ENCODE measurements around the gene PCK1.

The PCK1 gene

DNA sequence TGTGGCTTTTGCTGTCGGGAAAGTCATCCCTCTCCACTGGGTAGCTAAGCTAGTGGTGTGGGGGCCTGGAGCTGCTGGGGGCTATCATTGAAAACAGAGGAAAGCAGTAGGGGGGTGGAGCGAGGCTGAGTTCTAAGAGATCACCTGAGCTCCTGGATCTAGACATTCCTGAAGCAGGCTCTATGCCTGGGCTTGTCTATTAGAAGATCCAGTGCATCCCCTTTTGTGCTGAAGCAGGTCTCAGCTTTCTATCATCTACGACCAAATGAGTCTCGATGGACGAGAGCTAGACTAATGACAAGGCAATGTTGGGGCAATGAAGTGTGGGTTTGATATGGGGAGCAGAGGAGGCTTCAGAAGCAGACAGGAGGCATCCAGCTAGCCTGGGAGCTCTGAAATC lies 40.8 kb downstream of the PCK1 start:
- DNase-seq (ENCODE audit: low read depth in 2 of 2), result no peak

GRCh38 chr20:57603120-57603519 lies 42.2 kb downstream of the PCK1 start:
- no peak for DNase-seq (ENCODE audit: low read depth in 2 of 2)

DNA sequence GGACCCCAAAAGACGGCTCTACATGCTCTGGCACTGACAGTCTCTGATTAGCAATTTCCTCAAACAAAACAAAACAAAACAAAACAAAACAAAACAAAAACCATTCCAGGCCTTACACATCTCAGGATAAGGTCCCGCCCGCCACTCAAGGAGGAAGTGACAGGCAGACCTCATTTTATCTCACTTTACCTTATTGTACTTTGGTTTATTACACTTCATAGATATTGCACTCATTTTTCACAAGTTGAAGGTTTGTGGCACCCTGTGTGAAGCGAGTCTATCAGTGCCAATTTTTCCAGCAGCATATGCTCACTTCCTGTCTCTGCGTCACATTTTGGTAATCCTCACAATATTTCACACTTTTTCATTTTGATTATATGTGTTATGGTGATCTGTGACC lies 44.1 kb downstream of the PCK1 start:
- no peak for DNase-seq (ENCODE audit: low read depth in 2 of 2)

GRCh38 chr20:57605878-57606277 lies 45.0 kb downstream of the PCK1 start:
- DNase-seq (ENCODE audit: low read depth in 2 of 2), result no peak

- no peak for DNase-seq (ENCODE audit: low read depth in 2 of 2)
These were observed 47.6 kb downstream of the PCK1 start for GRCh38 chr20:57608516-57608915.

DNA sequence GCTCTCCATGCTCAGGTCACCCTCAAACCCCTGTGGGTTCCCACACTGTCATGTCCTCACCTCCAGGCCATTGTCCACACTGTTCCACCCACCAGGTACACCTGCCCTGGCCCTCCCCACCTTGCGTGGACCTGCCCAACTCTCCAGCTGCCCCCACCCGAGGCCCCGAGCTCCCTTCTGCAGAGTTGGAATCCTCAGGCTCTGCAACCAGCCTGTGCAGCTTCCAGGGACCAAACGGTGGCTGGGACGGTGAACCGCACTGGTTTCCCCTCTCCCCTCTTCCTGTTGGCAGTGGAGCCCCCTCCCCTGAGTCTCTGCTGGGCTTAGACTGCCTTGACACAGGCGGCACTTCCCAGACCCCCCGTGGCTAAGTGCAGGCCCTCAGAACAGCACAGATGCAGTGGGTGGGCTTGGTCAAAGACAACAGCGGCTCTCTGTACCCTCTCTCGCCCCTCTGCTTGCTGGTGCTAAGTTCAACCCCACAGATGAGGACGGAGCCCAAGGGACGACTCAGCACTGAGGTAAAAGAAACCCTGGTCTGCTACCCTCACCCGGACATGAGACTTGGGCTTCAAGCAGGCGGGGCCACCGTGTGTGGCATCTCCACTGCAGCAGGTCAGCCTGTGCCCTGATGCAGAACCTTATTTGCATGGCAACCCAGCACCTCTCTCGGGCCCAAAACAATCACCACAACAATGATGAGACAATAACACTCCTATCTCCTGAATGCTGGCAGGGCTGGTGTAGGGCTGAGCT lies 48.4 kb downstream of the PCK1 start:
- DNase-seq (ENCODE audit: low read depth in 2 of 2), result no peak

DNA sequence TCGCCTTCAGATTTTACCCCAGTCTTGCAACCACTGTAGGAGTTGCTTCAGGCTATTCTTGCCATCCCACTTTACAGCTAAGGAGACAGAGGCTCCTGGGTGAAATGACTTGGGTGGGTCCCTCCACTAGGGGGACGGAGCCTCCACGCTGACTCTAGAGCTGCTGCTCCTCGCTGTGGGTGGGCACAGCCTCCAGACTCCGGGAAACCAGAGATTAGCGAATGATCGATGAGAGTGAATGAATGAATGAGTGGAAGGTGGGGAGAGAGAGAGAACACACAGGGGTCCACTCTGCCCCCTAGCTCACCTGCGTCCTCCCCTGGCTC lies 48.9 kb downstream of the PCK1 start:
- DNase-seq (ENCODE audit: low read depth in 2 of 2), result no peak

DNA sequence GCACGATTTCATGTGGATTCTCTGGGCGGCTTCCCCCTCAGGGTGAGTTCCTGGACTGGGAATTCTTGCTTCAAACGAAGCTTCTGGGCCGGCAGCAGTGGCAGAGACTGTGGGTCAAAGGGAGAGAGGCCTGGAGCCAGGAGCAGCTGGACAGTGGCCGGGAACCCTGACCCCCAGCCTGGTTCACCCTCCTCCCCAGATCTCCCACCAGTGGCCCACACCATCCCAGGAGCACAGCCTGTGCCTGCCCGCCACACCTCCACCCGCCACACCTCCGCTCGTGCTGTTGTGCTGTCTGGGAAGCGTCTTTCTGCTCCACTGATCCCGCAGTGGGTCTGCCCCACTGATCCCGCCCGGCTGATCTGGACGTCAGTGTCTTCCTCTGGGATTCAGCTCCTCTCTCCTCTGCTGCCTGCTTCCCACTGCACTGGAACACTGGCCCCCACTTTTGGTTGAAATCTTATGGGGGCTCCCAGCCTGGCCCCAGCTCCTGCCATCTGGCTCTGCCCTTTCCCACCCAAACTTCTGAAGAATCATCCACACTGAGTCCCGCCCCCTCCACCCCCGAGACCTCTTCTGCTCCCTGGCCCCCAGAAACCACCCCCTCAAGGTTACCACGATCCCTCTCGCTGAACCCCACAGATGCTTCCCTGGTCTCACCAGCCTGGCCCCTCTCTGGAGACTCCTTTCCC lies 49.5 kb downstream of the PCK1 start:
- no peak for DNase-seq (ENCODE audit: low read depth in 2 of 2)

- no peak for DNase-seq (ENCODE audit: low read depth in 2 of 2)
These were observed 50.8 kb downstream of the PCK1 start for GRCh38 chr20:57611586-57612311.

DNA sequence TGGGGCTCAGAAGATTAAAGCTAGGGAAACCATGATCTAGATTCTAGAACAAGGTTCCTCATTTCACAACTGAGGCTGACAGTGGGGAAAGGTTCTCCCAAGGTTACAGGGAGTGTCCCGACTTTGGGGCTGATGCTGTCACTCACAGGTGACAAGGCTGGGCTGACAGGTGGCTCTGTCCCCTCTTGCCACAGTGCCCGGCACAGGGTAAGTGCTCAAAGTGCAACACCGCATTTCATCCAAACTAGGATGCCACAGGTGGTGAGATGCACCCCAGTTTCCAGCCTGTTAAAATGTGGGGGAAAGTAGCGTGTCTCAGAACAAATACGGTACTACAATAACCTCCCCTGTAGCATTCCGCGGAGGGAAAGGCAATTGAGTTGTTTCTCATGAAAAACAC lies 51.5 kb downstream of the PCK1 start:
- no peak for DNase-seq (ENCODE audit: low read depth in 2 of 2)

GRCh38 chr20:57612916-57613315 lies 52.0 kb downstream of the PCK1 start:
- DNase-seq (ENCODE audit: low read depth in 2 of 2), result no peak

DNA sequence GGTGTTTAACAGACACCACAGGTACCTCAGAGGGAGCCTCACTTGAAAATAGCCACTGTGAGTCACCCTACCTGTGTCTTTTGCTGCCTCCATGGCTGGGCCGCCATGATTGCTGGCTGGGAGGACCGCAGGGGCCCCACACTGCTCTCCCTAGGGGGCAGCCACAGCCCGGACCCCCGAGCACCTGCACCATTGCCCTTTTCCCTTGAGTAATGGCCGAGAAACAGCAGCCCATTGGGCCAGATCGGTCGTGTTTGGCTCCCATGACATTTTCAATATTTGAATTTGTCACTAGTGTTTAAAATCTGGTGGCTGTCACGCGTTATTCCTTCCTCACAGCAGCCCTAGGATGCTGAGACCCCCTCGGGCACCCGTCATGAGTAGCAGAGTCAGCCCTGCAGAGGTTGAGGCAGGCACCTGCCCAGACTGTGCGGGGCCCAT lies 52.6 kb downstream of the PCK1 start:
- DNase-seq (ENCODE audit: low read depth in 2 of 2), result no peak

DNA sequence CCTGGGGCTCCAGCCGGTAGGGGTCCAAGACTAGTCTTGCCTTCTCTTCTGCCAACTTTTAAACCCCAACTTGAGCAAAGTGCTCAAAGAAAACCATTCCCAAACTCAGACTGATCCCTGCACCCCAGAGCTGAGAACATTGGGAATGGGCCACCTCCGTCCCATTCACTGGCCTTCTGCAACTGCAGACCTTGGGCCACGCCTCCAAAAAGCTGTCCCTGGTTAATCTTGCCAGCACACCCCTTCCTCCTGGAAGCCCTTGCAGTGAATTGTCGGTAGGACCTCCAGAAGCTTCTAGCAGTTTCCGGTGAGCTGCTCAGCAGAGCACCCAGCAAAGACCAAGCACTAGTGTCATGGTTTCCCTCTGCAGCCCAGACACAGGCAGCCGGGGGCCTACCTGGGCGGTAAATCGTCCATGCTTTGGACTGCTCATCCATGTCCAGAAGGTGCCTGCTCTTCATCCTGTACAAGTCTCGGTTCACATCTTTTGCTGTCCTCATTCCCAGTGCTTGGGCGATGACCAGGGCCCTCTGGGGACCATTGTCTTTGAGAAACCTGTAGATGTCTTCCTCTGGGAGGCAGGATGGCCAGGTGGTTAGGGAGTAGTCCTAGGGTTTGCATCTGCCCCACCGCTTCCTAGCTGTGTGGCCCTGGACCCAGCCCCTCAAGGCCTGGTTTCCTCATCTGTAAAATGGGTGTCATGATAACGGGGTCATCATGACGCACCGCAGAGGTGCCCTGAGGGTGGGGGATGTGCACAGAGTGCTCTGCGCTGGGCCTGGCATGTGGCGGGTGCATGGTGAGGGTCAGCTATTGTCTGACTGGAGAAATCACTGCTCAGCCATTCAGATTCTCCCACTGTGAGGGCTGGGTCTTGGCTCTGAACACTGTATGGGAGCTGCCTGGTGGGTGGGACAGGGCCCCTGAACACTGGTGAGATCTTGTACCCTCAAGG lies 53.9 kb downstream of the PCK1 start:
- DNase-seq (ENCODE audit: low read depth in 2 of 2), result no peak

- DNase-seq (ENCODE audit: low read depth in 2 of 2), result no peak
These were observed 54.5 kb downstream of the PCK1 start for GRCh38 chr20:57615445-57615811.

DNA sequence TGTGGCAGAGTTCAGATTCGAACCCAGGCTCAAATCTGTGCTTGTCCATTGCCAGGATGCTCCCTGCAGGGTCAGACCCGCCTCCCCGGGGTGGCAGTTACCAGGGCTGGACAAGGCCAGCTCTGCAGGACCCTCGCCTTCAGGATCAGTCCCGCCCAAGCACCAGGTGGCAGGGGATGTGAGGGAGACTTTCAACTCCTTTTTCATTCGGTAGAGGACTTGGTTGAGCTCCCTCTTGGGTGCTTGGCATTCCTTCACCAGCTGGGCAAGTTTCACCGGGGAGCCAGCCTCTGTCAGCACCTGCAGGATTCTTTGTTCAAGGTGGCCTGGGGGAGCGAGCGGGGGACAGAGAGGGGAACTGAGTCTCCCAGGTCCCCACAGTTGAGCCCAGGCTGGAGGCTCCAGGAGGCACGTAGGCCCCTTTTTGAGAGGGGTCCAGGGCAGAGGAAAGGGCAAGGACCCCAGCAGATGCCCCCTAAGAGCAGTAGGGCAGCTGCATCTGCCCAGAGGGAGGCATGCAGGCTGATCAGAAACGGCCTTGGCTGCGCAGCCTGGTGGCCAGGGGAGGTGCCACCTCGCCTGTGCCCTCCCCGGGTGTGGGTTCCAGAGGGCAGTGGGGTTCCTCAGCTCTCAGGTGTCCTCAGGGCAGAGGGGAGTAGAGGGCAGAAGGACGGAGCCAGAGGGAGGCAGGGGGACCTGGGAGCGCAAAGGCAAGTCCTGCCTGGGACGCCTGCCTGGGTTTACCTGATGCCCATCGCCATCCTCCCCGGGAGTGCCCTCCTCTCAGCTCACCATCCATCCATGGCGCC lies 55.4 kb downstream of the PCK1 start:
- DNase-seq (ENCODE audit: low read depth in 2 of 2), result no peak

DNA sequence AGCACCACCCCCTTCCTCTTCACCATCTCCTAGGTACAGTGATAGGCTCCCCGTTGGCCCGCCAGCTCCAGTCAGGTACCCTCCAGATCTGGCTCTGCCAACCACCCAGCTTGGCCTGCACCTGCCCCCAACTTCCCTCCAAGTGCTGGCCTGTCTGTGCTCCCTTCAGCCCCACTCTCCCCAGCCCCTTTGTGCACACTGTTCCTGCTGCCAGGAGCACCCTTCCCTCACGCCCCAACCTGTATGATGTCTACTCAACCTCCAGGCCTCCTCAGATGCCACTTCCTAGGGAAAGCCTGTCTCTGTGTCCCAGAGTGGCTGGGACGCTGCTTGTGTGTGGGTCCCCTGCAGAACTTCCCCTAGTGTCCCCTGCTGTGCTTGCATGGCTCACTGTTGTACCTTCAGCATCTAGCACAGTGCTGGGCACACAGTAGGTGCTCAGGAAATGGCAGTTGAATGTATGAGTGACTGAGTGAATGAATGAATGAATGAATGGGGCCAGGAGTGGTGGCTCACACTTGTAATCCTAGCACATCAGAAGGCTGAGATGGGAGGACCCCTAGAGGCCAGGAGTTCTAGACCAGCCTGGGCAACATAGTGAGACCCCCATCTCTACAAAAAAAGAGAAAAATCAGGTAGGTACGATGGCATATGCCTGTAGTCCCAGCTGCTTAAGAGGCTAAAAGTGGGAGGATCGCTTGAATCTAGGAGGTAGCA lies 56.3 kb downstream of the PCK1 start:
- DNase-seq (ENCODE audit: low read depth in 2 of 2), result no peak

Measured in fibroblast of skin of left biceps (primary cell).